OCI-LY7 (cell line): Measurements from ENCODE around the gene MEIS2.

ENCODE experiments used
- EZH2phosphoT487 ChIP-seq: fragments of 200-600 bp; sonication (generic); IDR thresholded peaks from 2 replicates; pipeline ENCODE4 v1.6.1; 2018; ENCODE audit warnings: low read depth, borderline replicate concordance, mild to moderate bottlenecking, mixed run types, antibody characterized with exemption, low read length, moderate library complexity, mixed read lengths
- TF ChIP-seq, protein P1 (sequence below): fragments of 200-600 bp; sonication (generic); conservative IDR thresholded peaks from 2 replicates; pipeline ENCODE4 v1.5.1; 2014; ENCODE audit warnings: mild to moderate bottlenecking, antibody characterized with exemption, low read length, moderate library complexity, mixed read lengths

DNA sequence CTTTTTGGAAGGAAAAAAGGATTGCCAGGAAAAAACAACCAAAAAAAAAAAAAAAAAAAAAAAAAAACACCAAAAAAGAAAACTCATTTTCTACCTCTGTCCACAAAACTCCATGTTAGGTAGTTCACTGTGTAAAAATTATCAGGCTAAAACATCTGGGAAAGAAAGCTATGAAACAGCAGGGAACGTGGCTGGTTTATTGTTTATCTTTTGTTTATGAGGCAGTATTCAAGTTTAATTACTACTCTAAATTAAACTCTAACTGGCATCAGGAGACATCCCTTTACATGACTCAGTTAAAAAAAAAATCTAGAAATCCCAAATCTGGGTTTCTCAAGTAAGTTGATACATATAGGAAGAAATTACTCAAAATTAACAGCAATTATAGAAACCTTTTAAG lies 21.8 kb downstream of the MEIS2 start:
- TF ChIP-seq, protein P1, sequence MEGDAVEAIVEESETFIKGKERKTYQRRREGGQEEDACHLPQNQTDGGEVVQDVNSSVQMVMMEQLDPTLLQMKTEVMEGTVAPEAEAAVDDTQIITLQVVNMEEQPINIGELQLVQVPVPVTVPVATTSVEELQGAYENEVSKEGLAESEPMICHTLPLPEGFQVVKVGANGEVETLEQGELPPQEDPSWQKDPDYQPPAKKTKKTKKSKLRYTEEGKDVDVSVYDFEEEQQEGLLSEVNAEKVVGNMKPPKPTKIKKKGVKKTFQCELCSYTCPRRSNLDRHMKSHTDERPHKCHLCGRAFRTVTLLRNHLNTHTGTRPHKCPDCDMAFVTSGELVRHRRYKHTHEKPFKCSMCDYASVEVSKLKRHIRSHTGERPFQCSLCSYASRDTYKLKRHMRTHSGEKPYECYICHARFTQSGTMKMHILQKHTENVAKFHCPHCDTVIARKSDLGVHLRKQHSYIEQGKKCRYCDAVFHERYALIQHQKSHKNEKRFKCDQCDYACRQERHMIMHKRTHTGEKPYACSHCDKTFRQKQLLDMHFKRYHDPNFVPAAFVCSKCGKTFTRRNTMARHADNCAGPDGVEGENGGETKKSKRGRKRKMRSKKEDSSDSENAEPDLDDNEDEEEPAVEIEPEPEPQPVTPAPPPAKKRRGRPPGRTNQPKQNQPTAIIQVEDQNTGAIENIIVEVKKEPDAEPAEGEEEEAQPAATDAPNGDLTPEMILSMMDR = no peak
- TF ChIP-seq EZH2phosphoT487 = no peak
